Lower leg skin (tissue), 3 donors: ENCODE data around the gene ZNF77.

Experiments
- POLR2A ChIP-seq, 2 donors: fragments of 450-650 bp; IDR thresholded peaks; one replicate each; pipeline ENCODE4 v1.6.1; 2016 to 2017; ENCODE audit warnings: antibody characterized with exemption in 2 of 2, mild to moderate bottlenecking in 1 of 2, moderate library complexity in 1 of 2
- TF ChIP-seq, protein P1 (sequence below), 3 donors: fragments of 450-650 bp; IDR thresholded peaks; one replicate each; pipeline ENCODE4 v1.5.1; 2016; ENCODE audit warnings: antibody characterized with exemption in 3 of 3, mild to moderate bottlenecking in 3 of 3, moderate library complexity in 2 of 3

DNA sequence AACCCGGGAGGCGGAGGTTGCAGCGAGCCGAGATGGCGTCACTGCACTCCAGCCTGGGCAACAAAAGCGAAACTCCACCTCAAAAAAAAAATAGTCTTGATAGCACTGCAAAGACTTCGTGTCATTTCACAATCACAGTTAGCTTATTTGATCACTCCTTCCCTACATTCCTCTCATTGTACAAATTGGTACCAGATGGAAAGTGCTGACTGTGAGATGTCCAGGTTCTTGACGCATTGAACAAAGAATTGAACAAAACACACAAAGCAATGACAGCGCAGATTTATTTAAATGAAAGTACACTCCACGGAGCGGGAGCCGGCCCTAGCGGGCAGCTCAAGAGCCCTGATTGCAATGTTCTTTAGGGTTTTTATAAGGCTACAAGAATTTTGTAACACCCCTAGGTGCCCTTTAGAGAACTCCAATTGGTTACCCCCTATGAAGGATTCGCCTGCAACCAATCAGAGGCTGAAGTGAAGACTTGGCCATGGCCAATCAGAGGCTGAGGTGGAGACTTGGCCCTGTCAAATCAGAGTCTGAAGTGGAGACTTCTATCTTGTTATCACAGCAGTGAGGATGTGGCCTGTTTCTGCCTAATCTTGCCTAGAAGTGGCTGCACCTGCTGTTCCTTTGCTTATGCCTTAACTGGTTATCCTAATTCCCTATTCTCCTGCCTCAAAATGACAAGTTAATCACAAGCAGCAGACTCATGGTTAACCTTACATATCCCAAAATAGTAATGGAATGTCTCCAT, 60.9 kb downstream of the ZNF77 start:
- TF ChIP-seq, protein P1, sequence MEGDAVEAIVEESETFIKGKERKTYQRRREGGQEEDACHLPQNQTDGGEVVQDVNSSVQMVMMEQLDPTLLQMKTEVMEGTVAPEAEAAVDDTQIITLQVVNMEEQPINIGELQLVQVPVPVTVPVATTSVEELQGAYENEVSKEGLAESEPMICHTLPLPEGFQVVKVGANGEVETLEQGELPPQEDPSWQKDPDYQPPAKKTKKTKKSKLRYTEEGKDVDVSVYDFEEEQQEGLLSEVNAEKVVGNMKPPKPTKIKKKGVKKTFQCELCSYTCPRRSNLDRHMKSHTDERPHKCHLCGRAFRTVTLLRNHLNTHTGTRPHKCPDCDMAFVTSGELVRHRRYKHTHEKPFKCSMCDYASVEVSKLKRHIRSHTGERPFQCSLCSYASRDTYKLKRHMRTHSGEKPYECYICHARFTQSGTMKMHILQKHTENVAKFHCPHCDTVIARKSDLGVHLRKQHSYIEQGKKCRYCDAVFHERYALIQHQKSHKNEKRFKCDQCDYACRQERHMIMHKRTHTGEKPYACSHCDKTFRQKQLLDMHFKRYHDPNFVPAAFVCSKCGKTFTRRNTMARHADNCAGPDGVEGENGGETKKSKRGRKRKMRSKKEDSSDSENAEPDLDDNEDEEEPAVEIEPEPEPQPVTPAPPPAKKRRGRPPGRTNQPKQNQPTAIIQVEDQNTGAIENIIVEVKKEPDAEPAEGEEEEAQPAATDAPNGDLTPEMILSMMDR (IDR thresholded peaks at IDR 0.05) = no peak
- no peak for TF ChIP-seq POLR2A (IDR thresholded peaks at IDR 0.05)
